Gastrocnemius medialis (tissue), 4 donors: Measurements from ENCODE around the gene MEGF9. TPM values are rescaled to one million over a fixed set of nuclear protein-coding genes. Genes with fewer than 3 reads are reported as not detected.

Source experiments
- ATAC-seq, 2 donors: fragments of 150-250 bp; one replicate each; pipeline ENCODE4 v1.9.1; 2016
- DNase-seq, 2 donors: peaks; one replicate each; pipeline ENCODE4 v3.0.0-alpha.2; 2019
- H3K27ac ChIP-seq, 4 donors: fragments of 200-600 bp; sonication (generic); 1 replicate in 1 of 4; 2 replicates in 3 of 4; pipeline ENCODE4 v1.5.1; 2016 to 2018; ENCODE audit warnings: mild to moderate bottlenecking in 2 of 4, moderate library complexity in 1 of 4
- H3K27me3 ChIP-seq, 3 donors: fragments of 200-600 bp; sonication (generic) in 2 of 3; 1 replicate in 1 of 3; 2 replicates in 2 of 3; pipeline versions ENCODE4 v1.5.1 to v1.6.0; 2016 to 2019; ENCODE audit warnings: mild to moderate bottlenecking in 1 of 3, moderate library complexity in 1 of 3
- H3K36me3 ChIP-seq, 2 donors: fragments of 200-600 bp; sonication (generic) in 1 of 2; one replicate each; pipeline ENCODE4 v1.5.1; 2017 to 2018
- H3K4me1 ChIP-seq, 2 donors: fragments of 200-600 bp; sonication (generic) in 1 of 2; one replicate each; pipeline ENCODE4 v1.5.1; 2016 to 2017; ENCODE audit warnings: mild to moderate bottlenecking in 2 of 2
- H3K4me3 ChIP-seq, 4 donors: fragments of 200-600 bp; sonication (generic) in 3 of 4; 1 replicate in 1 of 4; 2 replicates in 3 of 4; pipeline ENCODE4 v1.5.1; 2016 to 2019; ENCODE audit warnings: mild to moderate bottlenecking in 2 of 4
- H3K9me3 ChIP-seq, 3 donors: fragments of 200-600 bp; sonication (generic) in 2 of 3; 1 replicate in 1 of 3; 2 replicates in 2 of 3; pipeline ENCODE4 v1.5.1; 2016 to 2019
- CTCF ChIP-seq, 5 experiments: fragments of 450-650 bp in 3 of 5; fragments of 200-600 bp in 2 of 5; sonication (generic) in 2 of 5; IDR thresholded peaks in 4 of 5; conservative IDR thresholded peaks in 1 of 5; 1 replicate in 4 of 5; 2 replicates in 1 of 5; pipeline ENCODE4 v1.5.1; 2016 to 2019; ENCODE audit warnings: antibody characterized with exemption in 5 of 5, mild to moderate bottlenecking in 3 of 5, moderate library complexity in 3 of 5
- POLR2A ChIP-seq, 2 donors: fragments of 450-650 bp; IDR thresholded peaks; one replicate each; pipeline ENCODE4 v1.6.1; 2017; ENCODE audit warnings: antibody characterized with exemption in 2 of 2, mild to moderate bottlenecking in 2 of 2, moderate library complexity in 2 of 2
- in situ Hi-C, 4 donors: fragments of 200-750 bp; cut with MboI; loops; one replicate each; pipeline versions ENCODE4 v1.15.0 to v1.8.0; 2017; ENCODE audit warnings: low sequenced_read_pairs in 4 of 4
- intact Hi-C: fragments of 100-400 bp; cut with DNase I; formaldehyde crosslinking; loops from one replicate; pipeline ENCODE4 v1.15.1; 2023; ENCODE audit warnings: low total_unique reads
- total RNA-seq, 4 donors: library from RNA; depleted of rRNA; stranded (reverse); fragments of >200 nt; gene quantifications; one replicate each; pipeline versions ENCODE4 v1.1.0 to v1.2.3, GENCODE V29; 2016

MEGF9 gene
- total RNA-seq, 4 donors from 2014 or later = 6.3 to 15.3 (median 13.5) TPM

GRCh38 chr9:120692901-120693699, 21.2 kb downstream of the MEGF9 start:
- ATAC-seq = peak in 1 of 2 donors; percentile 56
- in situ Hi-C loops (no loop called here), intact Hi-C loops (no loop called here)
- DNase-seq = no peak
- no peak overlapping the region for H3K4me3 ChIP-seq
- H3K9me3 ChIP-seq = no peaks in the 10 kb centered on the region
- peaks cover 0 to 16% of the 10 kb centered on the region in 2 donors for H3K4me1 ChIP-seq
- H3K36me3 ChIP-seq = no peaks in the 10 kb centered on the region
- H3K27ac ChIP-seq = no peak overlapping the region
- H3K27me3 ChIP-seq = no peaks in the 10 kb centered on the region
- TF ChIP-seq CTCF (IDR thresholded peaks at IDR 0.05 in 4 of 5, conservative IDR thresholded peaks at IDR 0.05 in 1 of 5) = no peak
- TF ChIP-seq POLR2A (IDR thresholded peaks at IDR 0.05) = no peak

- no peak overlapping the region for H3K4me3 ChIP-seq
- intact Hi-C loops = no loop called here
- no peaks in the 10 kb centered on the region for H3K36me3 ChIP-seq
- H3K27ac ChIP-seq = no peak overlapping the region
- no peaks in the 10 kb centered on the region for H3K9me3 ChIP-seq
- TF ChIP-seq CTCF (IDR thresholded peaks at IDR 0.05 in 4 of 5, conservative IDR thresholded peaks at IDR 0.05 in 1 of 5) = no peak
- TF ChIP-seq POLR2A (IDR thresholded peaks at IDR 0.05) = no peak
- no peak for DNase-seq
- H3K4me1 ChIP-seq = peaks cover 0 to 6% of the 10 kb centered on the region in 2 donors
- ATAC-seq = no peak
- H3K27me3 ChIP-seq = no peaks in the 10 kb centered on the region
- in situ Hi-C loops = no loop called here
Observed at GRCh38 chr9:120690372-120690771, 23.9 kb downstream of the MEGF9 start.

GRCh38 chr9:120689860-120690259, 24.4 kb downstream of the MEGF9 start:
- TF ChIP-seq POLR2A (IDR thresholded peaks at IDR 0.05) = no peak
- TF ChIP-seq CTCF (IDR thresholded peaks at IDR 0.05 in 4 of 5, conservative IDR thresholded peaks at IDR 0.05 in 1 of 5) = no peak
- intact Hi-C loops = no loop called here
- H3K4me1 ChIP-seq = peaks cover 0 to 6% of the 10 kb centered on the region in 2 donors
- no peaks in the 10 kb centered on the region for H3K27me3 ChIP-seq
- DNase-seq (no peak), ATAC-seq (no peak)
- in situ Hi-C loops = no loop called here
- H3K36me3 ChIP-seq = no peaks in the 10 kb centered on the region
- H3K4me3 ChIP-seq = no peak overlapping the region
- no peak overlapping the region for H3K27ac ChIP-seq
- H3K9me3 ChIP-seq = no peaks in the 10 kb centered on the region

- ATAC-seq (no peak), DNase-seq (no peak)
- H3K27ac ChIP-seq = no peak overlapping the region
- no peaks in the 10 kb centered on the region for H3K36me3 ChIP-seq
- TF ChIP-seq CTCF (IDR thresholded peaks at IDR 0.05 in 4 of 5, conservative IDR thresholded peaks at IDR 0.05 in 1 of 5) (no peak), POLR2A (IDR thresholded peaks at IDR 0.05) (no peak)
- H3K27me3 ChIP-seq = no peaks in the 10 kb centered on the region
- in situ Hi-C loops (no loop called here), intact Hi-C loops (no loop called here)
- H3K9me3 ChIP-seq = no peaks in the 10 kb centered on the region
- peaks cover 3 to 13% of the 10 kb centered on the region in 2 donors for H3K4me1 ChIP-seq
- no peak overlapping the region for H3K4me3 ChIP-seq
Observed at GRCh38 chr9:120688758-120689157, 25.5 kb downstream of the MEGF9 start.
